Adrenal gland (tissue), 5 donors: ENCODE results near the gene UBE2E3.

ENCODE experiments used
- POLR2A ChIP-seq, 2 donors: fragments of 450-650 bp; IDR thresholded peaks; one replicate each; pipeline ENCODE4 v1.6.1; 2017; ENCODE audit warnings: antibody characterized with exemption in 2 of 2, mild to moderate bottlenecking in 2 of 2, moderate library complexity in 1 of 2
- TF ChIP-seq, protein P1 (sequence below), 6 experiments: fragments of 450-650 bp in 4 of 6; fragments of 200-600 bp in 2 of 6; sonication (generic) in 1 of 6; IDR thresholded peaks; 1 replicate in 5 of 6; 2 replicates in 1 of 6; pipeline versions ENCODE4 v1.5.1 to v1.8.0; 2016 to 2021; ENCODE audit warnings: antibody characterized with exemption in 6 of 6, mild to moderate bottlenecking in 2 of 6, moderate library complexity in 1 of 6
- donor health status: DM: no; HTN: no; CAD: no.

GRCh38 chr2:181021199-181021789, 40.9 kb downstream of the UBE2E3 start:
- TF ChIP-seq, protein P1, sequence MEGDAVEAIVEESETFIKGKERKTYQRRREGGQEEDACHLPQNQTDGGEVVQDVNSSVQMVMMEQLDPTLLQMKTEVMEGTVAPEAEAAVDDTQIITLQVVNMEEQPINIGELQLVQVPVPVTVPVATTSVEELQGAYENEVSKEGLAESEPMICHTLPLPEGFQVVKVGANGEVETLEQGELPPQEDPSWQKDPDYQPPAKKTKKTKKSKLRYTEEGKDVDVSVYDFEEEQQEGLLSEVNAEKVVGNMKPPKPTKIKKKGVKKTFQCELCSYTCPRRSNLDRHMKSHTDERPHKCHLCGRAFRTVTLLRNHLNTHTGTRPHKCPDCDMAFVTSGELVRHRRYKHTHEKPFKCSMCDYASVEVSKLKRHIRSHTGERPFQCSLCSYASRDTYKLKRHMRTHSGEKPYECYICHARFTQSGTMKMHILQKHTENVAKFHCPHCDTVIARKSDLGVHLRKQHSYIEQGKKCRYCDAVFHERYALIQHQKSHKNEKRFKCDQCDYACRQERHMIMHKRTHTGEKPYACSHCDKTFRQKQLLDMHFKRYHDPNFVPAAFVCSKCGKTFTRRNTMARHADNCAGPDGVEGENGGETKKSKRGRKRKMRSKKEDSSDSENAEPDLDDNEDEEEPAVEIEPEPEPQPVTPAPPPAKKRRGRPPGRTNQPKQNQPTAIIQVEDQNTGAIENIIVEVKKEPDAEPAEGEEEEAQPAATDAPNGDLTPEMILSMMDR (IDR thresholded peaks at IDR 0.05), result no peak
- no peak for TF ChIP-seq POLR2A (IDR thresholded peaks at IDR 0.05)
